ENCODE measurements around the gene HCFC1R1.

The HCFC1R1 gene

GRCh38 chr16:2999929-3000328 is 23.8 kb downstream of the HCFC1R1 start:
- no peak for TF ChIP-seq CTCF (IDR thresholded peaks at IDR 0.05)
- Histone ChIP-seq H3K9me3 (ENCODE audit: control insufficient read depth, low read length) (no peaks in the 10 kb centered on the region), H3K79me2 (no peaks in the 10 kb centered on the region), H2AFZ (no peak overlapping the region), H3K4me1 (no peaks in the 10 kb centered on the region), H3K36me3 (ENCODE audit: control insufficient read depth, insufficient read depth, low read length) (no peaks in the 10 kb centered on the region), H3K4me3 (ENCODE audit: low read depth, low read length) (no peak overlapping the region), H3K27me3 (ENCODE audit: control insufficient read depth, insufficient read depth, low read length) (no peaks in the 10 kb centered on the region), H3K27ac (no peak overlapping the region), H3K4me2 (ENCODE audit: low read length) (no peak overlapping the region), H3K9ac (no peak overlapping the region)

GRCh38 chr16:2996298-2996697 is 27.4 kb downstream of the HCFC1R1 start:
- Histone ChIP-seq H3K4me2 (ENCODE audit: low read length) (no peak overlapping the region), H3K4me3 (ENCODE audit: low read depth, low read length) (no peak overlapping the region), H3K36me3 (ENCODE audit: control insufficient read depth, insufficient read depth, low read length) (no peaks in the 10 kb centered on the region), H3K9ac (no peak overlapping the region), H3K9me3 (ENCODE audit: control insufficient read depth, low read length) (no peaks in the 10 kb centered on the region), H3K27me3 (ENCODE audit: control insufficient read depth, insufficient read depth, low read length) (no peaks in the 10 kb centered on the region), H3K27ac (no peak overlapping the region), H2AFZ (no peak overlapping the region), H3K4me1 (no peaks in the 10 kb centered on the region), H3K79me2 (no peaks in the 10 kb centered on the region)
- TF ChIP-seq CTCF (IDR thresholded peaks at IDR 0.05): no peak

- Histone ChIP-seq H3K79me2 (no peaks in the 10 kb centered on the region), H3K4me3 (ENCODE audit: low read depth, low read length) (no peak overlapping the region), H2AFZ (no peak overlapping the region), H3K4me2 (ENCODE audit: low read length) (no peak overlapping the region), H3K36me3 (ENCODE audit: control insufficient read depth, insufficient read depth, low read length) (no peaks in the 10 kb centered on the region), H3K9ac (no peak overlapping the region), H3K4me1 (no peaks in the 10 kb centered on the region), H3K9me3 (ENCODE audit: control insufficient read depth, low read length) (no peaks in the 10 kb centered on the region), H3K27ac (no peak overlapping the region), H3K27me3 (ENCODE audit: control insufficient read depth, insufficient read depth, low read length) (no peaks in the 10 kb centered on the region)
- TF ChIP-seq CTCF (IDR thresholded peaks at IDR 0.05): no peak
These were observed 31.2 kb downstream of the HCFC1R1 start for GRCh38 chr16:2992383-2993081.

- no peaks in the 10 kb centered on the region for H3K27me3 ChIP-seq (ENCODE audit: control insufficient read depth, insufficient read depth, low read length)
- H3K4me1 ChIP-seq: no peaks in the 10 kb centered on the region
- H3K27ac ChIP-seq: no peak overlapping the region
- no peaks in the 10 kb centered on the region for H3K9me3 ChIP-seq (ENCODE audit: control insufficient read depth, low read length)
- H3K4me2 ChIP-seq (ENCODE audit: low read length): no peak overlapping the region
- no peak overlapping the region for H2AFZ ChIP-seq
- no peaks in the 10 kb centered on the region for H3K79me2 ChIP-seq
- no peaks in the 10 kb centered on the region for H3K36me3 ChIP-seq (ENCODE audit: control insufficient read depth, insufficient read depth, low read length)
- H3K4me3 ChIP-seq (ENCODE audit: low read depth, low read length): no peak overlapping the region
- no peak for TF ChIP-seq CTCF (IDR thresholded peaks at IDR 0.05)
- no peak overlapping the region for H3K9ac ChIP-seq
These were observed 32.0 kb downstream of the HCFC1R1 start for GRCh38 chr16:2991566-2992261.
